Astrocyte of the cerebellum (primary cell): ENCODE measurements around the gene CCDC102B.

Experiments used
- DNase-seq: peaks from one replicate; pipeline ENCODE4 v3.0.0-alpha.2; 2011; ENCODE audit warnings: low read depth
- H3K4me3 ChIP-seq: 2 replicates; pipeline ENCODE4 v1.5.1; 2011; ENCODE audit warnings: mild to moderate bottlenecking, low read depth, low read length, moderate library complexity
- in situ Hi-C: cut with HindIII; loops from 2 replicates; pipeline ENCODE4 v1.10.0; 2017; ENCODE audit warnings: low sequenced_read_pairs
- TF ChIP-seq, protein P1 (sequence below): IDR thresholded peaks from 2 replicates; pipeline ENCODE4 v1.5.1; 2012; ENCODE audit warnings: low read length, low read depth, moderate library complexity, mild to moderate bottlenecking; ENCODE audit errors: missing control alignments

CCDC102B gene

DNA sequence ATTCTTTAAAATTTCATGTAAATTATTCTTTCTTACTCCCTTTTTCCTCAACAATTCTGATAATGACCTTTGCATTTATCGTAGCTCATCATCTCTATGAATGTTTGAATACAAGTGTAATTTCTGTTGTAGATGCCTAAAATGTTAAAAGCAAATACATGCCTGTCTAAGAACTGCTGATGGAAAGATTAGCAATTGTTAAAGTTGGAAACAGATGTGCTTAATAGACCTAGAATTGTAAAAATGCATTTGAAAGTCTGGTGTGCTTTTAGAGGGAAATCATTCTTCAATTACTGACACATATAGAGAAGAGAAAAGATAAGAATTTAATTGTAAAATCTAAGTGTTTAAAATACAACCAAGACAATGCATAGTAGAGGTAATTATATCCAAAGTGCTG, 50.4 kb downstream of the CCDC102B start:
- no peak for DNase-seq
- TF ChIP-seq, protein P1, sequence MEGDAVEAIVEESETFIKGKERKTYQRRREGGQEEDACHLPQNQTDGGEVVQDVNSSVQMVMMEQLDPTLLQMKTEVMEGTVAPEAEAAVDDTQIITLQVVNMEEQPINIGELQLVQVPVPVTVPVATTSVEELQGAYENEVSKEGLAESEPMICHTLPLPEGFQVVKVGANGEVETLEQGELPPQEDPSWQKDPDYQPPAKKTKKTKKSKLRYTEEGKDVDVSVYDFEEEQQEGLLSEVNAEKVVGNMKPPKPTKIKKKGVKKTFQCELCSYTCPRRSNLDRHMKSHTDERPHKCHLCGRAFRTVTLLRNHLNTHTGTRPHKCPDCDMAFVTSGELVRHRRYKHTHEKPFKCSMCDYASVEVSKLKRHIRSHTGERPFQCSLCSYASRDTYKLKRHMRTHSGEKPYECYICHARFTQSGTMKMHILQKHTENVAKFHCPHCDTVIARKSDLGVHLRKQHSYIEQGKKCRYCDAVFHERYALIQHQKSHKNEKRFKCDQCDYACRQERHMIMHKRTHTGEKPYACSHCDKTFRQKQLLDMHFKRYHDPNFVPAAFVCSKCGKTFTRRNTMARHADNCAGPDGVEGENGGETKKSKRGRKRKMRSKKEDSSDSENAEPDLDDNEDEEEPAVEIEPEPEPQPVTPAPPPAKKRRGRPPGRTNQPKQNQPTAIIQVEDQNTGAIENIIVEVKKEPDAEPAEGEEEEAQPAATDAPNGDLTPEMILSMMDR, result no peak
- no peak overlapping the region for H3K4me3 ChIP-seq
- in situ Hi-C loops, result no loop called here

DNA sequence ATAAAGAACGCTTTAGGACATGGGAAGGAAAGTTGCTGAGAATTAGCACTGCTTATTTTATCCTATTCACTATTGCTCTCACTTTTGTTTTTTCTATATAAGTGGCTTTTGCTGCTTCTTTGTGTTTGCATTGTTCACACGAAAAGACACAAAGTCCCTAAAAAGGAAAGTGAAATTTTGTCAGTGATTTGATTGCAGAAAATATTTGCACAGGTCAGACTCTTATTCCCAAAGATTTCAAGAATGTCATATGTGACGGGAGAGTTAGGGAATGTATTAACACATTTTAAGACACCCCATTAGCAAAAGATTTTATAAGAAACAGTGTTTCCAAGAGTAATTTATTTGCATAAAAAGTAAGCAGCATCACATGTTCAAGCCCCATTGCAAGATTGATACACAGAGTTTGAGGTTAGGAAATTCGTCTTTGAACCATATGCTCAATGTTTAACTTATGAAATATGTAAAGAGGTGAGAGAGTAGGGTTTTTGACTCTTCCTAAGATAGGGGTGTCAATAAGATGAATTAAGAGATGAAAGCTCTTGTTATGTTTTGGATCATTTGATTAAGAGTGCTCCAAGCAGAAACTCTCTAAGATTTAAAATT, 57.0 kb downstream of the CCDC102B start:
- DNase-seq, result no peak
- in situ Hi-C loops, result no loop called here
- TF ChIP-seq, protein P1, result no peak
- H3K4me3 ChIP-seq, result no peak overlapping the region

DNA sequence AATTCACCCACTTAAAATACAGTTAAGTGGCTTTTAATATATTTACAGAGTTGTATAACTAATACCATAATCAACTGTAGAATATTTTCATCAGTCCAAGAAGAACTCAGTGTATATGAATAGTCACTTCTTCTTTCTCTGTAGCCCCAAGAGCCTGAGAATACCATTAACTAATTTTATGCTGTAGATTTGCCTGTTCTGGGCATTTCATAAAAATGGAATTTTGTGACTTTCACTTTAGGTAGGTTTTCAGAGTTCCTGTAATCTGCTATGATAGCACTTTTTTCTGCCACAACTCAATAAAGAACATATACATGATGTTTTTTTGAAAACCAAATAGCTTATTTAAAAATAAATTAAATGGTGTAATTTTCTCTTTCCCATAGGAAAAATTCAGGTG, 57.6 kb downstream of the CCDC102B start:
- in situ Hi-C loops, result no loop called here
- DNase-seq, result no peak
- H3K4me3 ChIP-seq, result no peak overlapping the region
- TF ChIP-seq, protein P1, result no peak

DNA sequence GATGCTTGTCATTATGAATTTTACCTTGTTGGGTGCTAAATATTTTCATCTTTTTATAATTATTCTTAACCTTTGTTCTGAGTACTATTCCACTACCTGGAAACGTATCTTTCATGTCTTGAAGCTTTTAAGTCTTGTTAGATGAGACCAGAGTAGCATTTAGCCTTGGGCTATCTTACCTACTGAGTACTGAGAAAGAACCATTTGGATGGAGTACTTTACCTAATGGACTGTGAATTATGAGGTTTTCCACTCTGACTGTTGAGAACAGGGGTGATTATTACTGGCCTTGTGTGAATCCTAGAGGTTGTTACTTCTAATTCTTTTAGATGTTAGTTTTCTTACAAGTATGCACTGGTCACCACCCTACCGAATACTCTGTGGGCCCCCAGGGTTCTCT, 63.5 kb downstream of the CCDC102B start:
- TF ChIP-seq, protein P1, result no peak
- in situ Hi-C loops, result no loop called here
- H3K4me3 ChIP-seq, result no peak overlapping the region
- no peak for DNase-seq

DNA sequence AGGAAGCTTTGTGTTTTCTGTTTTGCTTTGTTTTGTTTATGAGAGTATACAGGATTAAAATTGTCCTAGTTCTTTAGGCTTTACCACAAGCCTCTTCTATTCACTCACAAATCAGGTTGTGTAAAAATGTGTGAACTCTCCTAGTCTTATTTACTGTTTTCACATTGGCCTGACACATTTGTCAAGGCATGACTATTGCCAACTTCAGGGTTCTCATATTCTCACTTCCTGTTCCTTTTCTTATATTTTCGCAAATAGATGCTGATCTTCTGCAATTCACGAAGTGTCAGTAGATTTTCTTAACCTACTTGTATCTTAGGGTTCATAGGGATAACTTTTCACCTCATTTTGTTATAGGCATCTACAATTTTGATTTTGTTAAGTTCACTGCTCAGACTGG, 67.1 kb downstream of the CCDC102B start:
- TF ChIP-seq, protein P1, result no peak
- no peak overlapping the region for H3K4me3 ChIP-seq
- in situ Hi-C loops, result no loop called here
- no peak for DNase-seq

DNA sequence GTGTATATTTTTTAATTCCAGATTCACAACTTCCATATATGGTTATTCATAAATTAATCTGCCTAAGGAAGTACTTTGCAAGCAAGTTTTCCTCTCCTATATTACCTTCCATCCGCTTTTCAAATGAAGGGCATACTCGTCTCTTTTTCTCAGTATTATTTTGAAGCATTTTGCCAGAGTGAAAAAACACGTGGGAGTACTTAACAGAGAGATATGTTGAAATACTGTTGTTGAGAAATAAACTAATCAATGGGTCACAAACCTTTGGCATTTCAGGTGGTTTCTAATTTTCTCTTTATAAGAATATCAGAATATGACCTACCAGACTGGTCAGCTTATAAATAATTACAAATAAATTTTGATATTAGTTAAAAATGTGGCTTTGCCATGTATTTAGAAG, 67.6 kb downstream of the CCDC102B start:
- no peak overlapping the region for H3K4me3 ChIP-seq
- no peak for DNase-seq
- TF ChIP-seq, protein P1, result no peak
- in situ Hi-C loops, result no loop called here
